GM12872 (cell line): ENCODE results near the gene HELQ.

Source experiments
- TF ChIP-seq, protein P1 (sequence below): IDR thresholded peaks from 3 replicates; pipeline ENCODE4 v1.5.1; 2011; ENCODE audit warnings: low read depth, mild to moderate bottlenecking, low read length, moderate library complexity; ENCODE audit not compliant: insufficient read depth

HELQ gene

GRCh38 chr4:83389037-83389720, 66.4 kb downstream of the HELQ start:
- TF ChIP-seq, protein P1, sequence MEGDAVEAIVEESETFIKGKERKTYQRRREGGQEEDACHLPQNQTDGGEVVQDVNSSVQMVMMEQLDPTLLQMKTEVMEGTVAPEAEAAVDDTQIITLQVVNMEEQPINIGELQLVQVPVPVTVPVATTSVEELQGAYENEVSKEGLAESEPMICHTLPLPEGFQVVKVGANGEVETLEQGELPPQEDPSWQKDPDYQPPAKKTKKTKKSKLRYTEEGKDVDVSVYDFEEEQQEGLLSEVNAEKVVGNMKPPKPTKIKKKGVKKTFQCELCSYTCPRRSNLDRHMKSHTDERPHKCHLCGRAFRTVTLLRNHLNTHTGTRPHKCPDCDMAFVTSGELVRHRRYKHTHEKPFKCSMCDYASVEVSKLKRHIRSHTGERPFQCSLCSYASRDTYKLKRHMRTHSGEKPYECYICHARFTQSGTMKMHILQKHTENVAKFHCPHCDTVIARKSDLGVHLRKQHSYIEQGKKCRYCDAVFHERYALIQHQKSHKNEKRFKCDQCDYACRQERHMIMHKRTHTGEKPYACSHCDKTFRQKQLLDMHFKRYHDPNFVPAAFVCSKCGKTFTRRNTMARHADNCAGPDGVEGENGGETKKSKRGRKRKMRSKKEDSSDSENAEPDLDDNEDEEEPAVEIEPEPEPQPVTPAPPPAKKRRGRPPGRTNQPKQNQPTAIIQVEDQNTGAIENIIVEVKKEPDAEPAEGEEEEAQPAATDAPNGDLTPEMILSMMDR: no peak

DNA sequence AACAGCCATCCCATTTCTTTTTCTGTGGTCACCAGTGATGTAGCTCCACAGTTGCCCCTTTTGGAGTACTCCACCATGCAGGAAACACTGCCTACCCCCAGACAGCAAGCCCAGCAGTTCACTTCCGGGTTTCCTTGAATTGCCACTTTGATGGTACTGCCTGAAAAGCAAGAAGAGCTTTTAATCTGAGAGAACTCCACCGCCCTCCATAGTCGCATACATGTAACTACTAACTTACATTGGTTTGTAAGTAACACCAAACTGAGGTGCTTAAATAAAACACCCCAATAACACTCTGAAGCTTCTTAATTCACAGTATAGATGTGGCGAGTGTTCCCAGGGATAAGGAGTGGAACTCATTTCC, 67.3 kb downstream of the HELQ start:
- TF ChIP-seq, protein P1: no peak

- TF ChIP-seq, protein P1: no peak
Observed at GRCh38 chr4:83387476-83388312, 67.9 kb downstream of the HELQ start.

DNA sequence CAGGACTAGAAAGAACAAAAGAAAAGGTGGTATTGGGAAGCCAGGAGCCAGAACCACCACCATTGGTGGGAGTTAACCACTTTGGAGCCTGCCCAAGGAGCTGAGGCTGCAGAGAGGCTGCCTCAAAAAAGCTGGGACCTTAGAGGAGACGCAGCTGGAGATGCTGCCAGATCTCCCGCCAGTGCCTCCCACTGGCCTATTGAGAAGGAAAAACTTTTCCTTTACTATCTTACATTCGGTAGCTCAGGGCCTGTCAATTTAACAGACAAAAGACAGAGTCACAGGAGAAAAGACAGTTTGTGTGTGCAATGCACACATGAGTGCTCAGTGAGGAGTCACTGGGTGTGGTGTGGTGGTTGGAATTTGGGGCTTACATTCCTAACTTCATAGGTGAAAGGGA, 68.6 kb downstream of the HELQ start:
- TF ChIP-seq, protein P1: no peak

DNA sequence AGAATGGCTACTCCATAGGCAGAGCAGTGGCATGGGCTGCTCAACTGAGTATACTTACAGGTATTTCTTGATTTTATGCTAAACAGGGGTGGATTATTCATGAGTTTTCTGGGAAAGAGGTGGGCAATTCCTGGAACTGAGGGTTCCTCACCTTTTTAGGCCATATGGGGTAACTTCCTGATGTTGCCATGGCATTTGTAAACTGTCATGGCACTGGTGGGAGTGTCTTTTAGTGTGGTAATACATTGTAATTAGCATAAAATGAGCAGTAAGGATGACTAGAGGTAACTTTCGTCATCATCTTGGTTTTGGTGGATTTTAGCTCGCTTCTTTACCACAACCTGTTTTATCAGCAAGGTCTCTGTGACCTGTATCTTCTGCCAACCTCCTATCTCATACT, 72.8 kb downstream of the HELQ start:
- TF ChIP-seq, protein P1: no peak

- TF ChIP-seq, protein P1: no peak
Observed at GRCh38 chr4:83381173-83381572, 74.5 kb downstream of the HELQ start.

DNA sequence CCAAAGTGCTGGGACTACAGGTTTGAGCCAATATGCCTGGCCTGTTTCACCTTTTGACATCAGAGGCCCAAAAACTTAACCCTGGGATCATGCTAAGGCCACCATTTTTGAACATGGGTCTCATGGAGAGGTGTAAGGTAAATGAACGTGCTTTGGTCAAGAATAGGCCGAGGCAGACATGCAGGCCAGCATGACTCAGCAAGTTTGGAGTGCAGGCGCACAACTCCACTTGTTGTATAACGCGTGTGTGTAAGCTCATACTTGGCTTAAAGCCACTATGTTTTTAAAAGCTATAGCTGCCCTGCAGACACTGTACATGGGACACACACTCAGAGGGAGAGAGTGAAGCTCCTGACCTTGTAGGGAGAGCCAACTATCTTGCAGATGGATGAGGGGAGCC, 77.2 kb downstream of the HELQ start:
- TF ChIP-seq, protein P1: no peak
